MM.1S (cell line): Measurements from ENCODE around the gene CNNM2.

Source experiments
- CTCF ChIP-seq: fragments of 300-600 bp; sonication (generic); IDR thresholded peaks from 2 replicates; pipeline ENCODE4 v1.5.1; 2016; ENCODE audit warnings: antibody characterized with exemption, low read length, mixed read lengths
- EZH2phosphoT487 ChIP-seq: fragments of 300-600 bp; sonication (generic); IDR thresholded peaks from 2 replicates; pipeline ENCODE4 v1.6.1; 2018; ENCODE audit warnings: antibody characterized with exemption, low read length

DNA sequence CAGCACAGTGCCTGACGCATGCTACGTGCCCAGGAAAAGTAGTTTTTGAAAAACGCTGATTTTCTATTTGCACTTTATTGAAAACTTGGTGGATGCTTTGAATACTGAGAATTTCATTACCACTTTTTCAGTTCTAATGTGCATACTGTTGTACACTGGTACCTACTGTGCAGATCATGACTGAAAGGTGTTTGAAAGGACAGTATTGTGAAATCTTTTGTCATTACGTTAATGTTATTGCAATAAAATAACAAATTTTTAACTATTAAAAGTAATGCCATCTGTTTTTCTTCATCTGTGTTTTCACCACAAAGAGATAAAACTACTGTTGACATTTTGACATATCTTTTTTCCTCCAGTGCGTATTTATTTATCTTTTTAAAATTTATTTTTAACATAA, 42.1 kb downstream of the CNNM2 start:
- TF ChIP-seq CTCF (no peak), EZH2phosphoT487 (no peak)
